Stimulated activated naive CD8-positive, alpha-beta T cell treated with anti-CD3 and anti-CD28 coated beads, Interleukin-15, Interleukin-2, amounts not matched to agents 100 ng/mL and 50 ng/mL, for 24 hours (primary cell): ENCODE data around the gene ATXN10.

Experiments
- H3K27ac Mint-ChIP-seq: one replicate; pipeline ENCODE4 v1.8.0; 2021; ENCODE audit warnings: mild to moderate bottlenecking, mixed read lengths
- H3K27me3 Mint-ChIP-seq: one replicate; pipeline ENCODE4 v1.8.0; 2021; ENCODE audit warnings: mixed read lengths
- H3K36me3 Mint-ChIP-seq: one replicate; pipeline ENCODE4 v1.8.0; 2021; ENCODE audit warnings: low read depth, mixed read lengths
- H3K4me1 Mint-ChIP-seq: one replicate; pipeline ENCODE4 v1.8.0; 2021; ENCODE audit warnings: low read depth, mixed read lengths
- H3K4me3 Mint-ChIP-seq: one replicate; pipeline ENCODE4 v1.8.0; 2021; ENCODE audit warnings: mild to moderate bottlenecking, mixed read lengths
- H3K9me3 Mint-ChIP-seq: one replicate; pipeline ENCODE4 v1.8.0; 2021; ENCODE audit warnings: mixed read lengths

ATXN10 gene

GRCh38 chr22:45768490-45768889 lies 96.9 kb downstream of the ATXN10 start:
- Mint-ChIP-seq H3K4me1 (peaks cover 5% of the 10 kb centered on the region), H3K27ac (no peak overlapping the region), H3K27me3 (no peaks in the 10 kb centered on the region), H3K4me3 (no peak overlapping the region), H3K36me3 (peaks cover 30% of the 10 kb centered on the region), H3K9me3 (no peaks in the 10 kb centered on the region)

DNA sequence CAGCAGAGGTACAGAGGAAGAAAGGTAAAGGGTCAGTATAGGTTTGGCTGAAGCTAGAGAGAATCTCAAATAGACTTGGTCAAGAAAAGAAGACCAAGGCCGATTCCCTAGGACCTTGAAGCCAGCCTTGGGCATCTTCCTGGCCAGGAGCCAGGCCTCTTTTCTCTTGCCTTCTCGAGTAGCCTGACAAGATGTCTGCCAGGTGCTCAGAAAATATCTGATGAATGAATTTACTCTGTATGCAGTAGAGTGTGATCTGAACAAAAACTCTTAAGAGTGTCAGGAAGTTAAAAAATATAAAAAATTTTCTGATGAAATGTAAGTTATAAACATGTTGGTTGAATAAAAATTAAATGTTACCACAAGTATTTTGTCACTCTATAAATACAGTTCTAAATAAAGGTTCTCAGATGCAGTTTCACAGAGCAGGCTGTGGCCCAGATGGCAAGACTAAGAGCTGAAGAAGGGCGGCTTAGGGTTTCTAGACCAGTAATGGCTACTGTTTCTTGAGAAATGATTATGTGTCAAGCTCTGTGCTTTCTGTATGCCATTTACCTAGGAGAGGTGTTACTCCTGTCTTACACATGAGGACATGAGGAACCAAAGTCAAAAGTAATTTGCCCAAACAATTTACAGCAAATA lies 98.1 kb downstream of the ATXN10 start:
- Mint-ChIP-seq H3K36me3 (peaks cover 28% of the 10 kb centered on the region), H3K27ac (no peak overlapping the region), H3K4me3 (no peak overlapping the region), H3K4me1 (peaks cover 10% of the 10 kb centered on the region), H3K27me3 (no peaks in the 10 kb centered on the region), H3K9me3 (no peaks in the 10 kb centered on the region)

DNA sequence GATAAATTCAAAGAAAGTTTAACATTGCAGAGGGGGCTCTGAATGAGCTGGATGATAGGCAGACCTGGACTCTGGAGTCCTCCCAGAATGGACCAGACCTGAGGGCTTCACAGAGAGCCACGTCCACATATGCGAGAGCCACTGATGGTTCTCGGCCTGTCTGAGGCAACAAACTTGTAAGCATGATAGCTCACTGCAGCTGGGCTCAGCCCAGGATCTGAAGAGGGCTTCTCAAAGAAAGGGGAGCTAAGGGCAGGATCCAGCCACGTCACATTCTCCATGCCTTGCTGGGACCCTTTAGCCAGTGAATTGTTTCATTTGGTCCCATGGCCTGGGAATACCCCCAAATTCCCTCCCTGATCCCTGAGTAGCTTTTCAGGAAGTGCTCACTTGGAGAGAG lies 98.9 kb downstream of the ATXN10 start:
- Mint-ChIP-seq H3K36me3 (peaks cover 30% of the 10 kb centered on the region), H3K9me3 (no peaks in the 10 kb centered on the region), H3K4me3 (no peak overlapping the region), H3K27me3 (no peaks in the 10 kb centered on the region), H3K4me1 (peaks cover 14% of the 10 kb centered on the region), H3K27ac (no peak overlapping the region)

DNA sequence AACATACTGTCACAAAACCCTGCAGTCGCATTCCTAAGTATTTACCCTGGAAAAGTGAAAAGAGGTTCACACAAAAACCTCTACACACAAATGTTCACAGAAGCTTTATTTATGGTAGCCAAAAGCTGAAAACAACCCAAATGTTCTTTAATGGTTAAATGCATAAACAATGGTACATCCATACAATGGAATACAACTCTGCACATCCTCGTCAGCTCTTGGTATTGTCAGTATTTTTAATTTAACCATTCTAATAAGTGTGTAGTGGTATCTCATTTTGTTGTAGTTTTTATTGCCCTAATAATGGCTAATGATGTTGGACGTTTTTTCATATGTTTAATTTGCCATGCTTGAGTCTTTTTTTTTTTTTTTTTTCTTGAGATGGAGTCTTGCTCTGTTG lies 99.4 kb downstream of the ATXN10 start:
- no peaks in the 10 kb centered on the region for H3K9me3 Mint-ChIP-seq

DNA sequence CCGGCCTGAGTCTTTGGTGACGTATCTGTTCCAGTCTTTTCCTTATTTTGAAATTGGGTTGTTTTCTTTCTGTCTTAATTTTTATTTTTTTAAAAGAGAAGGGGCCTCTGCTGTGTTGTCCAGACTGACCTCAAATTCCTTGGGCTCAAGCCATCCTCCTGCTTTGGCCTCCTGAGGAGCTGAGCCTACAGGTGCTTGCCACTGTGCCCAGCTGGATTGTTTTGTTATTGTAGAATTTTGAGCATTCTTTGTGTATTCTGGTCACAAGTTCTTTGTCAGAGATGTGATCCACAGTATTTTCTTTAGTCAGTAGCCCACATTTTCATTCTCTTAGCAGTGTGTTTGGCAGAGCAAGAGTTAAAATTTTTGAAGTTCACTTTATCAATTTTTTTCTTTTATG lies 100.1 kb downstream of the ATXN10 start:
- Mint-ChIP-seq H3K36me3 (peaks cover 32% of the 10 kb centered on the region), H3K4me3 (no peak overlapping the region), H3K4me1 (peaks cover 24% of the 10 kb centered on the region)

More for the DNA sequence above, 99.4 kb downstream of the ATXN10 start:
- peaks cover 32% of the 10 kb centered on the region for H3K36me3 Mint-ChIP-seq
- H3K27ac Mint-ChIP-seq = no peak overlapping the region
- H3K4me3 Mint-ChIP-seq = no peak overlapping the region
- no peaks in the 10 kb centered on the region for H3K27me3 Mint-ChIP-seq
- H3K4me1 Mint-ChIP-seq = peaks cover 19% of the 10 kb centered on the region

GRCh38 chr22:45772743-45773142 lies 101.1 kb downstream of the ATXN10 start:
- peaks cover 28% of the 10 kb centered on the region for H3K4me1 Mint-ChIP-seq
- H3K4me3 Mint-ChIP-seq = no peak overlapping the region
- H3K27me3 Mint-ChIP-seq = no peaks in the 10 kb centered on the region
- H3K9me3 Mint-ChIP-seq = no peaks in the 10 kb centered on the region
- no peak overlapping the region for H3K27ac Mint-ChIP-seq
- H3K36me3 Mint-ChIP-seq = peaks cover 32% of the 10 kb centered on the region

More for the DNA sequence above, 100.1 kb downstream of the ATXN10 start:
- no peaks in the 10 kb centered on the region for H3K9me3 Mint-ChIP-seq
- no peak overlapping the region for H3K27ac Mint-ChIP-seq
- no peaks in the 10 kb centered on the region for H3K27me3 Mint-ChIP-seq

- H3K4me3 Mint-ChIP-seq = no peak overlapping the region
- no peak overlapping the region for H3K27ac Mint-ChIP-seq
- no peaks in the 10 kb centered on the region for H3K27me3 Mint-ChIP-seq
- peaks cover 28% of the 10 kb centered on the region for H3K4me1 Mint-ChIP-seq
- H3K36me3 Mint-ChIP-seq = peaks cover 23% of the 10 kb centered on the region
- H3K9me3 Mint-ChIP-seq = no peaks in the 10 kb centered on the region
These were observed 102.5 kb downstream of the ATXN10 start for GRCh38 chr22:45774001-45774670.

GRCh38 chr22:45775062-45775461 lies 103.4 kb downstream of the ATXN10 start:
- no peaks in the 10 kb centered on the region for H3K9me3 Mint-ChIP-seq
- peaks cover 24% of the 10 kb centered on the region for H3K36me3 Mint-ChIP-seq
- no peak overlapping the region for H3K27ac Mint-ChIP-seq
- no peak overlapping the region for H3K4me3 Mint-ChIP-seq
- H3K4me1 Mint-ChIP-seq = peaks cover 28% of the 10 kb centered on the region
- H3K27me3 Mint-ChIP-seq = no peaks in the 10 kb centered on the region

GRCh38 chr22:45775569-45776312 lies 104.1 kb downstream of the ATXN10 start:
- Mint-ChIP-seq H3K4me1 (peaks cover 28% of the 10 kb centered on the region), H3K27ac (peak overlapping the region; percentile 45), H3K9me3 (no peaks in the 10 kb centered on the region), H3K4me3 (no peak overlapping the region), H3K36me3 (peaks cover 17% of the 10 kb centered on the region), H3K27me3 (no peaks in the 10 kb centered on the region)

DNA sequence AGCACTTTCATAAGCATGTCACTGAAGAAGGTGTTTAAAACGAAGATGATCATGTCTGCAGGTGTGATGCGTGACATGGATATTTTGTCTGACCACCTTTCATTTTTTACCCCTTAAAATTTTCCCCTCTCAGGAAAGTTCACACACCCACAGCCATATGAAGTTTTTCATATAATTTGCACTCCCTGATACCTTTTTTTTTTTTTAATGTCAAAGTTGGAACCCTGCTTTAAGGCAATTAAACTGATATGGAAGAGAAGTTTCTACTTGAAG lies 104.6 kb downstream of the ATXN10 start:
- H3K4me3 Mint-ChIP-seq = no peak overlapping the region
- peaks cover 28% of the 10 kb centered on the region for H3K4me1 Mint-ChIP-seq
- no peaks in the 10 kb centered on the region for H3K9me3 Mint-ChIP-seq
- H3K36me3 Mint-ChIP-seq = peaks cover 13% of the 10 kb centered on the region
- no peaks in the 10 kb centered on the region for H3K27me3 Mint-ChIP-seq
- H3K27ac Mint-ChIP-seq = no peak overlapping the region

GRCh38 chr22:45777046-45777851 lies 105.6 kb downstream of the ATXN10 start:
- H3K4me3 Mint-ChIP-seq = no peak overlapping the region
- H3K9me3 Mint-ChIP-seq = no peaks in the 10 kb centered on the region
- H3K36me3 Mint-ChIP-seq = peaks cover 17% of the 10 kb centered on the region
- peaks cover 22% of the 10 kb centered on the region for H3K4me1 Mint-ChIP-seq
- no peak overlapping the region for H3K27ac Mint-ChIP-seq
- H3K27me3 Mint-ChIP-seq = no peaks in the 10 kb centered on the region

- H3K36me3 Mint-ChIP-seq = peaks cover 17% of the 10 kb centered on the region
- no peak overlapping the region for H3K27ac Mint-ChIP-seq
These were observed 106.3 kb downstream of the ATXN10 start for GRCh38 chr22:45777852-45778375.

GRCh38 chr22:45781459-45781858 lies 109.8 kb downstream of the ATXN10 start:
- H3K36me3 Mint-ChIP-seq = peaks cover 13% of the 10 kb centered on the region
- H3K27me3 Mint-ChIP-seq = no peaks in the 10 kb centered on the region
- no peak overlapping the region for H3K4me3 Mint-ChIP-seq
- H3K9me3 Mint-ChIP-seq = no peaks in the 10 kb centered on the region
- no peak overlapping the region for H3K27ac Mint-ChIP-seq
- peaks cover 5% of the 10 kb centered on the region for H3K4me1 Mint-ChIP-seq

More at GRCh38 chr22:45777852-45778375, 106.3 kb downstream of the ATXN10 start:
- Mint-ChIP-seq H3K9me3 (no peaks in the 10 kb centered on the region), H3K27me3 (no peaks in the 10 kb centered on the region), H3K4me3 (no peak overlapping the region), H3K4me1 (peaks cover 22% of the 10 kb centered on the region)

DNA sequence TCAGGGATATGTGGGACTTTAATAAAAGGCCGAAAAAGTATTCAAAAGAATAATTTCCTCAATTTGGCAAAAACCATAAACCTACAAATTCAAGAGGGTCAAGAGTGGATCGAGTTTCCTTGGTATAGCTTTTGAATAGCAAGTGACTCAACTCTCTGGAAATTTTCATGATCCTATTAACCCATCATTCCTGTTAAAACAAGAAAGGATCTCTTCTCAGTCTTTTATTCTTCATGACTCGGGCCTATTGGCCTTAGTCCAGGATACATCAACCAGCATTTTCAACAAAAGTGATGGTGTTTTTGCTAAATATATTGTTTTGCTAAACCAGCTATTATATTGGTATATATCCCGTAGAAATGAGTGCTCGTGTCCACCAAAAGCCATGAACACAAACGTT lies 110.3 kb downstream of the ATXN10 start:
- Mint-ChIP-seq H3K4me3 (no peak overlapping the region), H3K4me1 (peaks cover 4% of the 10 kb centered on the region), H3K9me3 (no peaks in the 10 kb centered on the region), H3K27ac (no peak overlapping the region), H3K27me3 (no peaks in the 10 kb centered on the region), H3K36me3 (peaks cover 13% of the 10 kb centered on the region)
